GM18520 (cell line): ENCODE measurements around the gene SLC35E3.

ENCODE experiments used
- ATAC-seq: cut with Tn5 transposase; IDR thresholded peaks from one replicate; pipeline ENCODE4 v1.9.1; 2021; ENCODE audit not compliant: unreplicated experiment

The SLC35E3 gene

GRCh38 chr12:68745904-68746571, at the start of gene SLC35E3:
TSS of gene SLC35E3 (plus strand) at chr12:68746176. CDS start at chr12:68746378, 202 bp downstream.
- peak; percentile 88 for ATAC-seq

DNA sequence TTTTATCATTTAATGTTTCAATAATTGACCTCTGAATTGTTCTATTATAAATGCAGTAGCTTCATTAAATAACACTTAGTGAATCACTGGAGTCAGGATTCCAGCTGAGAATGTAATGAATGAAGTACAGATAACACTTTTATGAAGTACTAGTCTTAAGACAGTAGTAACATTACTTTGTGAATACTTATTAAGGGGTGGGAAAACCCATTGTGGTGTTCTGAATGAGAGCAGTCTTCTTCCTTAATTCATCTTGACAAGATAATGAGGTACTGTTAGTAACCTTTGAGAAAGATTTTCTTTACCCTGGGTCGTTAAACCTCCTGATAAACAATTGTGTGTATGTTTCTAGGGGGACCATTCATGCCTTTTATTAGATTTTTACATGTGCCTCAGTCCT, 46.5 kb upstream of the SLC35E3 start:
- ATAC-seq: no peak

DNA sequence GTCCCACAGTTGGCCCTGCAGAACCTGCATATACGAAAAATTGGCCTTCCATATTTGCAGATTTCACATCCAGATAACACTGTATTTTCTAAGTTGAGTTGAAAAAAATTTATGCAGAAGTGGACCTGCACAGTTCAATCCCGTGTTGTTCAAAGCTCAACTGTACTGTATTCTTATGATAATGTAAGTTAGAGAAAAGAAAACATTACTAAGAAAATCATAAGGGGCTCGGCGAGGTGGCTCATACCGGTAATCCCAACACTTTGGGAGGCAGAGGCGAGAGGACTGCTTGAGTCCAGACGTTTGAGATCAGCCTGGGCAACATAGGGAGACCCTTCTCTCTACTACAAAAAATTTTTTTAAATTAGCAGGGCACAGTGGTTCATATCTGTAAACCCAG, 18.2 kb upstream of the SLC35E3 start:
- no peak for ATAC-seq

DNA sequence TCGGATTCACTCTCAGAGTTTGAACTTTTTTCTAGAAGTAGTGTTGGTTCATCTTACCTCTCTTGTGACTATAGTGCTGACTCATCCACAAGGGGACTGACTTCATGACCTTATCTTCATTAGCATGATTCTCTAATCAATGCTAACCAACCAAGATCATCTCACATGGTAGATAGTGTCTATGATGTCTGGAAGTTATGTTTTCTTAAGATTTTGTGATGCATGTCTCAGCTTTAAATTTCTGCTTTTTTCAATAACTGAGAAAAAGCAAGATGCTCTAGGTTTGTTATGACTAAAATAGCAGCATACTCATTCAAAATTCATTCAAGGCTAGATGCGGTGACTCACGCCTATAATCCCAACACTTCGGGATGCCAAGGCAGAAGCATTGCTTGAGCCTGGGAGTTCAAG, 12.3 kb upstream of the SLC35E3 start:
- no peak for ATAC-seq

DNA sequence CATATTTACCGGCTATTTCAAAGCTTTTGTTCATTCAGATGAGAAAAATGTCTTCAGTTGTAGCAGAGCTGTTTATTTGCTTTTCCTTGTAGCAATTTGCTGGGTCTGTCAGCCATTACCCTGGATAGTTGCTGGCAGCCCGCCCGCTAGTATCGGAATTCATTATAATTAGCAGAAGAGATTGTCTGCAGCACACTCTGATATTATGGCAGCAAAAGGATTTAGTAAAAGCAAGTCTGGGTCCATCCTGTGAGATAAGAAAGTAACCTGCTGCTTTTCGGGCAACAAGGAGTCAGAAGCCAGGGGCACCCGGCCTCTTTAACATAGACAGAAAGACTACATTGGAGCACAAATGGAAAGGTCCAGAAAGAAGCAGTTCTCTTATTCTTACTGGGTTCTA, 6.1 kb upstream of the SLC35E3 start:
- ATAC-seq: no peak

GRCh38 chr12:68743356-68743755, 2.6 kb upstream of the SLC35E3 start:
- no peak for ATAC-seq

DNA sequence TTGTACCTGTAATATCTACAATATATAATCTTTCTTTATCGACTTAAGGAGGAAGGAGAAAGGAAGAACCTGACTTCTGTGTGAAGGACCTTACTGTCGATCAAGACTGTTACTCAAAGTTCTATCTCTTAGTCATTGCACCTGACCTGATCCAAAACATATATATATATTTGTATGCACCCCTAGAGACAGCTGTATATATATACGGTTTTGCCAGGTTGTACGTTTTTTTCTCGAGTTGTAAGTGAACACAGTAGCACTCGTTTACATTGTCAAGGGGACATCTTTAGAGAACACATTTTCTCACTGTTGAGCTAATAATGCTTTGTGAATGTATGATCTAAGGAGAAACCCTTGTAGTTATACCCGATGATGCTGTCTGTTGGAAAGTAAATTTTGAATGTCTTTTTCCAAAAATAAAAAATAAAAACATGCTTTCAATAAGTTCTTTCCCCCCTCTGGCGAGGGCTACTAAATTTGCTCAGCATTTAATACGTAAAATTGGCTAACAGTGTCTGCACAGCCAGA, 536 bp upstream of the SLC35E3 start:
- no peak for ATAC-seq

GRCh38 chr12:68746572-68747180, 700 bp downstream of the SLC35E3 start:
- ATAC-seq: peak; percentile 22

DNA sequence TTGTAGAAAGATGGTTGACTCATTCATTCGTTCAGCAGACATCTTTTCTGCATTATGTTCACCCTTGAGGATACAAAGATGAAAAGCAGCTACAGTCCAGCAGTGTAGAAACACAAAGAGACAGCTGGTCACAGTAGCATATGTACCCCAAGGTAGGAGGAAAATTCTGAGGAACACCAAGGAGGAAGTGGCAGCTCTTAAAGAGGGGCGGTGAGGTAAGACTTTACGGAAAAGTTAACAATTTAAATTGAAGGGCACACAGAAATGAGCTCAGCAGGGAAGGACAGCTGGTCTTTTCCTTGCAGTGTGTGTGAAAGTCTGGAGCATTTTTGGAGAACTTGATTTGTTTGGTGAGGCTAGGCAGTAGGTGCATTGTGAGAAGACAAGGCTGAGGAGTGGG, 3.5 kb downstream of the SLC35E3 start:
- ATAC-seq: no peak

GRCh38 chr12:68749861-68750260, 3.9 kb downstream of the SLC35E3 start:
- no peak for ATAC-seq

- ATAC-seq: no peak
Observed at GRCh38 chr12:68750506-68750905, 4.5 kb downstream of the SLC35E3 start.

GRCh38 chr12:68755536-68756243, 9.7 kb downstream of the SLC35E3 start:
- no peak for ATAC-seq

- ATAC-seq: no peak
Observed at GRCh38 chr12:68759852-68760251, 13.9 kb downstream of the SLC35E3 start.

- ATAC-seq: no peak
Observed at GRCh38 chr12:68760806-68761441, 14.9 kb downstream of the SLC35E3 start.

GRCh38 chr12:68761442-68761812, 15.5 kb downstream of the SLC35E3 start:
- no peak for ATAC-seq

- ATAC-seq: no peak
Observed at GRCh38 chr12:68761901-68762630, 16.1 kb downstream of the SLC35E3 start.

DNA sequence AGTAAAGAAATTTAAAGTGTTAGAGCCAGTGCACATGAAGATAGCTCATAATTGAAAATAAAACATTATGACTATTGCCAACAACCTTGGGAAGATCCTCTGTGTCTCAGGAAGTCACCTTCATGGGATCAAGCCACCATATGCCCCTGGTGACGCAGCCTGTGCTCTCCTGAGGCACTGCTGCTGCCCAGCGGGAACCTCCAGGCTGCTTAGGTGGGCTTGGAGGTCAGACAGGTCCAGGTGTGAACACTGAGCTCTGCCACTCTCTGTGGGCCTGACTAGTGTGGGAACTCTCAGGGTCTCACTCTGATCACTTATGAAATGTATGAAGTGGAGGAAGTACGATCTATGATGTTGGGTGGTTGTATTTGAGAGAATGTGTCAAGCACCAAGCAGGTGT, 16.7 kb downstream of the SLC35E3 start:
- no peak for ATAC-seq

DNA sequence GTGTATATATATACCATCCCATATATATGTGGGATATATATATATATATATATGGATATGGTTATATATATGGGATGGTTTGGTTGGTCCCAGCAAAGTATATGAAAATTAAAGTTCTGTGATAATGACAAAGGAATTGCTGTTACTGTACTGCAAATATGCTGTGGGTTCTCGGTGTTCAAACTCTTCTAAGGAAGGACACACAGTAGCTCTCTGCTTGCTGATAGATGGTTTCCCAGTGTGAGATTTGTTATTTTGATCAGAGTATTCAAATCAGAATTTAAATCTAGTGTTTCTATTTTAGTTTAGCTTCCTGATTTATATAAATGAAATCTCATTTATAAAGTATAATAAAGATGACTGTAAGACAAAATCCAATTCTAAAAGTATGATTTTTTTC, 19.7 kb downstream of the SLC35E3 start:
- ATAC-seq: no peak

DNA sequence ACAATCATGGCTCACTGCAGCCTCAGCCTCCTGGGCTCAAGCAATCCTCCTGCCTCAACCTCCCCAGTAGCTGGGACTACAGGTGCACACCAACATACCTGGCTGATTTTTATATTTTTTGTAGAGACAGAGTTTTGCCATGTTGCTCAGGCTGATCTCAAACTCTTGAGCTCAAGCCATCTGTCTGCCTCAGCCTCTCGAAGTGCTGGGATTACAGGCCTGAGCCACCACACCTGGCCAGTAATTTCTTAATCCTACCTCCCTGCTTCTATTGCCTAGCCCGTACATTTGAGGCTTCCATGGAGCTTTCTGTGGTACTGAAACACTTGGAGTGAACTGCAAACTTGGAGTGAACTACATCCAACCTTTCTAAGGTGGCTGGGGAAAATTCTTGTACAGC, 20.7 kb downstream of the SLC35E3 start:
- no peak for ATAC-seq

GRCh38 chr12:68767191-68767590, 21.2 kb downstream of the SLC35E3 start:
- ATAC-seq: no peak

DNA sequence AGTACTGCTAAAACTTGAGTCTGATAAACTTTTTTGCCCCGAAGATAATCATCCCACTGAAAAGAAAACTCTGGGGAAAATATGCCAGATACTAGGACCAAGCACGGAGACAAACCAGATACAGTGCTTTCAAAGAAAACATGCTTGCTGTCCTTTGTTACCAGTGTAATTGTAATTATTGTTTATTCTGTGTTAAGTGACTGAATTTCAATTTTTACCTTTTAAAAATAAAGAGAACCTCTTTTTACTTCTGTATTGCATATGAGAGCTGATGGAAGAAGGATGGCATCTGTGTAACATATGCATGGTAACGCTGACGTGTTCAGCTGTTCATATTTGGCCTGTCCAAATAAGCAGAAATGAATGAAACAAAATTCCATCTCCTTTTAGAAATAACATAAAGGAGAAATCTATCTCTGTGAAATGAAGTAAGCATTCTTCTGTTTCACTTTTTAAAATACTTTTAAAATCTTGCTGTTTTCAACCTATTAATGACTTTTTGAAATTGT, 22.5 kb downstream of the SLC35E3 start:
- ATAC-seq: no peak
